ENCODE results near the gene FLVCR2.

DNA sequence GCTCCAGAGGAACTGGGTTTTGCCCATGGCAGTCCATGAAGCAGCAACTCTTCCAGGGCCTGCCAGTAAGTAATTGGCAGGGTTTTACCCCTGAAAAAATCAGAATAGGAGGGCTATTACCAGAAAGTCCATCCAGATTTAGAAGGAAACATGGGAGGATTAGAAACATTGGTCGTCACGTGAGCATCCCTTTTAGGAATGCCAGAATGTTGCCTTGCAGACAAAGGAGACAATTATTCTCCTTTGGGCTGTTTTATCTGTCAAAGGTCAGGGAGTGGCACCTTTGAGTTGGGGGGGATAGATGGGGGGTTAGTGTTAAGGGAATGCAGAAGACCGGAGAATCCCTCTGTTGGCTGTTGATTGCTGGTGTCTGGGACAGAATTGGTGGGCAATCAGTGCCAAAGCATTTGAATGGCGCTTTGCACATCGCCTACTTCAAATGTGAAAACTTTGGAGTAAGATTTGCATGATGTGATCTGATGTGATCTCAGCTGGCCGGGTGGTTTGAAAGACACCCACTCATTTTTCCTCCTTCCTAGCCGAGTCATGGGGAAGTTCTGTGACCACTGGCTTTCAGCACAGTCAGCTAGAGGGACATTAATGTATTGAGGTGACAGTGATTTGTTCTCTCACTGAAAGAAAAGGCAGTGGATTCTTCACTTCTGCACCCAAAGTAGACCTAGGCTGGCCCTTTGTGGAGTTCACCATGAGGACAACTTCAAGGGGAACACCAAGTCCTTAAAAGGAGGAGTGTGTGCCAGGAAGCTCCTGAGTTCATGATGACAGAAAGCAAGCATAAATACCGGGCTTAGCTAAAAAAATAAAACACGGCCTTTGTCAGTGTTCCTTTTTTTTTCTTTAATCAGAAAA, 31.4 kb downstream of the FLVCR2 start:
- TF ChIP-seq, protein P1, sequence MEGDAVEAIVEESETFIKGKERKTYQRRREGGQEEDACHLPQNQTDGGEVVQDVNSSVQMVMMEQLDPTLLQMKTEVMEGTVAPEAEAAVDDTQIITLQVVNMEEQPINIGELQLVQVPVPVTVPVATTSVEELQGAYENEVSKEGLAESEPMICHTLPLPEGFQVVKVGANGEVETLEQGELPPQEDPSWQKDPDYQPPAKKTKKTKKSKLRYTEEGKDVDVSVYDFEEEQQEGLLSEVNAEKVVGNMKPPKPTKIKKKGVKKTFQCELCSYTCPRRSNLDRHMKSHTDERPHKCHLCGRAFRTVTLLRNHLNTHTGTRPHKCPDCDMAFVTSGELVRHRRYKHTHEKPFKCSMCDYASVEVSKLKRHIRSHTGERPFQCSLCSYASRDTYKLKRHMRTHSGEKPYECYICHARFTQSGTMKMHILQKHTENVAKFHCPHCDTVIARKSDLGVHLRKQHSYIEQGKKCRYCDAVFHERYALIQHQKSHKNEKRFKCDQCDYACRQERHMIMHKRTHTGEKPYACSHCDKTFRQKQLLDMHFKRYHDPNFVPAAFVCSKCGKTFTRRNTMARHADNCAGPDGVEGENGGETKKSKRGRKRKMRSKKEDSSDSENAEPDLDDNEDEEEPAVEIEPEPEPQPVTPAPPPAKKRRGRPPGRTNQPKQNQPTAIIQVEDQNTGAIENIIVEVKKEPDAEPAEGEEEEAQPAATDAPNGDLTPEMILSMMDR (IDR thresholded peaks at IDR 0.05) = no peak
- TF ChIP-seq EZH2 (IDR thresholded peaks at IDR 0.05; ENCODE audit: borderline replicate concordance, insufficient read depth, low read depth, low read length, poor library complexity, severe bottlenecking) = no peak
